Right ventricle myocardium inferior (tissue), 1 donor: ENCODE data around the gene CTU1. TPM values are rescaled to one million over a fixed set of nuclear protein-coding genes. Genes with fewer than 3 reads are reported as not detected.
A peak's percentile ranks its signal among the peaks of the same experiment; 100 is the strongest.
"Not testable (repeated sequence)": the region's sequence is repeated elsewhere in the genome, so short reads cannot be mapped to it uniquely, and the experiment has no call there.

Experiments
- ATAC-seq: fragments of 200-7000 bp; cut with Tn5 transposase; one replicate; pipeline ENCODE4 v1.9.1; 2020; ENCODE audit warnings: mild to moderate bottlenecking, moderate library complexity
- DNase-seq: peaks from one replicate; pipeline ENCODE4 v3.0.0; 2021; ENCODE audit errors: missing footprints
- intact Hi-C: fragments of 100-400 bp; cut with DNase I; formaldehyde crosslinking; loops from one replicate; pipeline ENCODE4 v1.11.0; 2022
- long read RNA-seq: library from polyadenylated mRNA; unstranded; transcript quantifications from one replicate; pipeline ENCODE4 v2.0.0, GENCODE V29; 2021
- total RNA-seq: library from RNA; stranded (reverse); fragmentation: NEBNext Ultra II Directional; extraction: Animal tissue kit (Norgen Biotek cat#: 25700); gene quantifications from one replicate; pipeline ENCODE4 v1.2.1, GENCODE V29; 2021
- donor health status: DM: no; HTN: yes; CAD: no; lungs with severe emphysema.

Gene CTU1
- 5.2 TPM for total RNA-seq
- long read RNA-seq, transcript CTU1-201 (3 exons, 2,087 nt), result major isoform, 10 of 10 reads
- long read RNA-seq, partial matches to known transcripts, result 0 of 10 reads
- long read RNA-seq, other reads (novel, unspliced or antisense), result 0 of 10 reads

DNA sequence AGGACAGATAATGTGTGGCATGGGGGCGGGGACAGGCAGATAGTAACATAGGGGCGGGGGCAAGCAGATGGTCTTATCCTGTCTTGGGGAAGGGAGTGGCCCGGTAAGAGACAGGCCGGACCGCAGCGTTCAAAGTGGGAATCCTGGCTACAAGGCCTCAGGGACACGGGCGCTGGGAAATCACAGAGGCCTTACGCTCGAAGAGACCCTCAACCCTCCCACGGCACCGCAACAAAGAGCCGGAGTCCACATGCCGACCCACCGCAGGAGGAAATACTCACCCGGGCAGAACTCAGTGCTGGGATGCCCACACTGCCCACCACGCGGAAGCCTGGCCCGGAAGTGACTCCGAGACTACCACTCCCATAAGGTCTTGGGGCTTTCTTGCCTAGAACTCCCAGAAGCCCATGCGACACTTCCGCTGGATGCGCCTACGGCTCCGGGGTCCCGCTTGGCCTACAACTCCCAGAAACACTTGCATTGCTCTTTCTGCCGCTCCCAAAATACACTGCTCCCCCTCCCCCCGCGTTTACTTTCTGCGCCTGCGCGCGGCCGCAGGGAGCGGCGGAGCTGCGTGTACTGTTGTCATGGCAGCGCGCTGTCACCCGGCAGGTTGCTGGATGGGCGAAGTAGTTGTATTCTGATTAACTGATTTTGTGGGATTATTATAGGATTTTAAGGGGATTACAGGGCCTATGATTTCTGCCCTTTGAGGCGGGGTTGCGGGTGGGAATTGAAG, at the start of gene CTU1:
CTU1 (minus strand) TSS at position 344 of the 739 bp plus-strand sequence. CDS start 3,840 bp downstream, outside the sequence.
- intact Hi-C loops, result no loop called here
- ATAC-seq (peak; percentile 99), DNase-seq (peak; percentile 99)

DNA sequence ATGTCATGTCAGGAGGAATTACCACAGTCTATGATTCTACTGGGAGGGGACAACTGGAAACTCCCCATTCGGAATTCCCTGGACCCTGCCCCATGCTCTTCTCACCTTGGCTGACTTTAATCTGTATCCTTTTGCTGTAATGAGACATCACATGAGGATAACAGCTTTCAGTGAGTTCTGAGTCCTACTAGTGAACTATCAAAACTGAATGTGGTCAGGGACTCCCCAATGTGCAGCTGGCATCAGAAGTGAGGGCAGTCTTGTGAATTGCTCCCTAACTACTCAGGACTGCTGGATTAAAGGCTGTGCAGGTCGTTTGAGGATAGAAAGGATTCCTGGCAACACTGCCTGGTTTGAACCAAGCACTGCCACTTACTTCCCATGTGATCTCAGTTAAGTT, 49.1 kb upstream of the CTU1 start:
- ATAC-seq (no peak), DNase-seq (no peak)
- intact Hi-C loops, result no loop called here

DNA sequence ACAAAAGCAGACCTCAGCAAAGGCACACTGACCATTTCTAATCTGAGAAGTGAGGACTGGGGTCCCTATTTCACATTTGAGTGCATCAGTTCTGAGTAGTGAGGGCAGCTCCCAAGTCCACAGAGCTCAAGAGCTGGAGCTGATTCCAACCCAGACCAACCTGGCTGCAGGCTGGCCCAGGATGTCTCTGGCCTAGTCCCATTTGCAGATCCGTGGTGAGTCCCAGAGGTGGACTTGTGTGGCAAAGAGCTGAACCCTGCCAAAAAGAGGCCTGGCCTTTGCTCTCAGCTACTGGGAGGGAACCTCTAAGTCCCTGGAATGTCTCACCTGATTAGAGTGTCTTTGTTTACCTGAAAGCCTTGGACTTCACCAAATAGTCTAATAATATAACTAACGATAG, 48.5 kb upstream of the CTU1 start:
- no peak for DNase-seq
- ATAC-seq, result no peak
- intact Hi-C loops, result no loop called here

DNA sequence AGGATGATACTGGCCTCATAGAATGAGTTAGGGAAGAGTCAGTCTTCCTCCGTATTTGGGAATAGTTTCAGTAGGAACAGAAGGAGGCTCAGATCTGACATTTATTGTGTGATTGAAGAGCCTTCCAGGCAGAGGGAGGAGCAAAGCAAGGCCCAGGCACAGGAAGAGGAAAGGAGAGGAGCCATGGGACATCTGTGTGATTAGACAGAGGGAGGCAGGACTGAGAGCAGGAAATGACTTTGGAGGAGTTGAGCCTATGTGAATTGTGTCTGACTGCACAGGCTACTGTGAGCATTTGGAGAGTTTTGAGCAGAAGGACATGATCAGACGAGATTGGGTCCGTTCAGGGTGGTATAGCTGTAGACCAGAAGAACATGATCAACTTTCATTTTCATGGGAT, 42.4 kb upstream of the CTU1 start:
- ATAC-seq (no peak), DNase-seq (no peak)
- intact Hi-C loops, result no loop called here

DNA sequence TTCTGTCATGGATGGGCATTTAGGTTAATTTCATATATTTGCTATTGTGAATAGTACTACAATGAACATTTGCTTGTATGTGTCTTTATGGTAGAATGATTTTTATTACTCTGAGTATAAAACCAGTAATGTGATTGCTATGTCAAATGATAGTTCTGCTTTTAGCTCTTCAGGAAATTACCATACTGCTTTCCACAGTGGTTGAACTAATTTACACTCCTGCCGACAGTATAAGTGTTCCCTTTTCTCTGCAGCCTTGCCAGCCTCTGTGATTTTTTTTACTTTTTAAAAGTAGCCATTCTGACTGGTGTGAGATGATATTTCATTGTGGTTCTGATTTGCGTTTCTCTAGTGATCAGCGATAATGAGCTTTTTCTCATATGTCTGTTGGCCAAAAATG, 40.4 kb upstream of the CTU1 start:
- DNase-seq, result no peak
- intact Hi-C loops, result no loop called here
- no peak for ATAC-seq

DNA sequence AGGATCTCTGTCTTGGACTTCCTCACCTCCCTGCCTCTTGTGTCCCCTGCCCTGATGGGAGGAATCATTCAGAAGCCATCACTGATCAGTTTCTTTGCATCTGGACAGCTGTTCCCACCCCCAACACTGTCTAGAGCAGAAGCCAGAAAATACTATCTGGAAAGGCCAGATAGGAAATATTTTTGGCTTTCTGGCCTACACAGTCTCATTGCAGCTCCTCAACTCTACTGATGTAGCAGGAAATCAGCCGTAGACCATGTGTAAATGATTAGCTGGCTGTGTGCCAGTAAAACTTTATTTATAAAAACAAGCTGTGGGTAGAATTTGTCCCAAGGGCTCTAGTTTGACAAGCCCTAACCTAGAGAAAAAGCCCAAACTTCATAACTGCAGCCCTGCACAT, 39.5 kb upstream of the CTU1 start:
- intact Hi-C loops, result no loop called here
- ATAC-seq (peak; percentile 34), DNase-seq (no peak)

DNA sequence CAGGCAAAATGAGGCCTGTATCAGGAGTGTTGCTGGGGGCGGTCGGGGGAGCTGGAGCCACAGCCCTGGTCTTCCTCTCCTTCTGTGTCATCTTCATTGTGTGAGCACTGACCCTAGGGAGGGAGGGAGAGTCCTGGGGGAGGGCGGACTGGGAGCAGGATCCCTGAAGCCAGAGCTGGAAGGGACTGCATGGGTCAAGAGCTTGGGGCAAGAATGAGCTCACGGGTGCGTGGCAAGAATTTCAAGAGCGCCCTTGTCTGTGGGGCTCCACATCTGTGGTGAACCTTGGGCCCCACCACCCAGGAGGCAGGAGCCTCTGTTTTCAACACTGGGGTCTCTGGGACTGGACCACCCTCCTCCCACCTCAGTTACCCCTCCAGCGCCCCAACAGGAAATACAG, 38.5 kb upstream of the CTU1 start:
- ATAC-seq, result no peak
- intact Hi-C loops, result no loop called here

DNA sequence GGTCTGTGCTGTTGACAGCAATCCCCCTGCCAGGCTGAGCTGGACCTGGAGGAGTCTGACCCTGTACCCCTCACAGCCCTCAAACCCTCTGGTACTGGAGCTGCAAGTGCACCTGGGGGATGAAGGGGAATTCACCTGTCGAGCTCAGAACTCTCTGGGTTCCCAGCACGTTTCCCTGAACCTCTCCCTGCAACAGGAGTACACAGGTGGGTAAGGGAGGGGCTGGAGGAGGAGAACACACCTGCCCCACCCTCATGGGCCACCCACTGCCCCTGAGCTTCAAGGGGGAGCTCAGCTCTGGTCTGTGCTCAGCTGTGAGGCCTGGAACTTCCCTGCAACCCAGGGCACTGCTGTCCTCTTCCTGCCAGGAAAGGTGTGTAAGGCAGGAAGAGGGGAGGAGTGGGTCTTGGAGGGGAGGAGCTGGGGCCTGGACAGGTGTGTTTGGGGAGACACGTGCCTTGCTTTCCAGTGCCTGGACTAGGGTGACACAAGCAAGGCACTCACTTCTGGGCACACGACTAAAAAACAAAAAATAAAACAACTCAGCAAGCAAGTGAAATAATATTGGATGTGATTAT, 37.8 kb upstream of the CTU1 start:
- intact Hi-C loops, result no loop called here
- DNase-seq (no peak), ATAC-seq (no peak)

More for the DNA sequence above, 38.5 kb upstream of the CTU1 start:
- DNase-seq, result no peak

DNA sequence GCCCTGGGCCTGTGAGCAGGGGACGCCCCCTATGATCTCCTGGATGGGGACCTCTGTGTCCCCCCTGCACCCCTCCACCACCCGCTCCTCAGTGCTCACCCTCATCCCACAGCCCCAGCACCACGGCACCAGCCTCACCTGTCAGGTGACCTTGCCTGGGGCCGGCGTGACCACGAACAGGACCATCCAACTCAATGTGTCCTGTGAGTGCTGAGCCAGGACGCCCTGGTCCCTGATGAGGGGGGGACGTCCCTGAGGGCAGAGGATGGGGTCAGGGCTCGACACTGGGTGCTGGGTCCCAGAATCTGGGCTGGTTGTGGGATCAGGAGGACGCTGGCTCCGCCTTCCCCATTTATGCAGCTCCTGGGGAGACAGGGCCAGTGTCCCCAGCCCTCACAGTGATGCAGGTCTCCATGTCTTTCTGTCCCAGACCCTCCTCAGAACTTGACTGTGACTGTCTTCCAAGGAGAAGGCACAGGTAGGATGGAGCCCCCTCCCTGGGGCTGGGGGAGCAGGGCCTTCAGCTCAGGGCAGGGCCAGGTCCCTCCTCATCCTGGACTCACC, 36.4 kb upstream of the CTU1 start:
- ATAC-seq (no peak), DNase-seq (no peak)
- intact Hi-C loops, result no loop called here

DNA sequence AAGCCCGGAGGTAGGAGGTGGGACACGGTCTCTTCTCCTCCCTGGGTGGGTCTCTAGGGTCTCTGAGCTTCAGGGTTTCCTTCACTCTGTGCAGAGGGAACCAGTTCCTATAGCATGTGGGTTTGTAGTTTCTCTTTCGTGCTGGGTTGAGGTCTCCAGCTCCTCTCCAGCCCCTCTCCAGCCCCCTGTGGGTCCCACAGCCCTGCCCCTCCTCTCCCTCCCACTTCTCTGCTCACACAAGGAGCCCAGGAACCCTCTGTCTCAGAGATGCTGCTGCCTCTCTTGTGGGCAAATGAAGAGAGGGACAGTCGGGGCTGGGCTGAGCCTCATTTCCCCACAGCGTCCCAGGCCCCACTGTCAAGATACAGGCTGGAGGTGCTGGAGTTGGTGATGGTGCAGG, 35.3 kb upstream of the CTU1 start:
- intact Hi-C loops, result no loop called here
- no peak for DNase-seq
- ATAC-seq, result no peak

DNA sequence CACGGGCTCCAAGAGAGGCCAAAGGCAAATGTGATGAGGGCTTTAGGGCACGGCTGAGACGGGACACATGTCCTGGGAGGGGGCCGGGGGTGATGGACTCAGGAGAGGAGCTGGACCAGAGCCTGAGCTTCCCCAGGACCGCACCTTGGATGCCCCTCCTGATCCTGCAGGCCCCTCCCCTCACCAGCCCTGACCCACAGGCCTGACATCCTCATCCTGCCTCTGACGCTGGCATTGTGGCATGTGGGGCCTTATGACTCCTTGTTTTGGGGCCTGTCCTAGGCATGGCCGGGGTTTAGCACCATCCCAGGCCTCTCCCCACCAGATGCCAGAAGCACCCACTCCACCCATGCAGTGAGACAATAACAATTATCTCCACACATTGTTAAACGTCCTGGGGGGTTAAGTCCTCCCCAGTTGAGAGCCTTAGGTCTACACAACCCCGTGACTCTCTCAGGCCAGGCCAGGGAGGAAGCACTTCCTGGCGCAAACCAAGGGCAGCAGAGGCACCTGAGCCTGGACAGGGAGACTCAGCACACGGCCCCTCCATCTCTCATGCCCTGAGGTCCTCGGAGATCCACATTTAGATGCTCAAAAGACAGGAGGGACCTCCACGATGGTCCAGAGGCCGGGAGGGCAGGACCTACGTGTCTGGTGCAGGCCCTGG, 34.7 kb upstream of the CTU1 start:
- intact Hi-C loops, ATAC-seq, DNase-seq: not testable (repeated sequence)

DNA sequence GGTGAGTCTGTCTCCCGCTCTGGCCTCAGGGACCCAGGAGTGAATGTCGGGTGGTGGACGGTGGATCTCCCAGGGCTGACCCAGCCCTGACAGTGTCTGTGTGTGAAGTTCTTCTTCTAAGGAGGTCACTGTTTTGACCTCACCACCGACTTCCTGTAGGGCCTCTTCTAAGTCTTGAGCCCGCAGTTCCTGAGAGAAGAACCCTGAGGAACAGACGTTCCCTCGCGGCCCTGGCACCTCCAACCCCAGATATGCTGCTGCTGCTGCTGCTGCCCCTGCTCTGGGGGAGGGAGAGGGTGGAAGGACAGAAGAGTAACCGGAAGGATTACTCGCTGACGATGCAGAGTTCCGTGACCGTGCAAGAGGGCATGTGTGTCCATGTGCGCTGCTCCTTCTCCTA, 33.9 kb upstream of the CTU1 start, which contains the start of gene SIGLEC7:
SIGLEC7 (plus strand) TSS at position 183 of the 400 bp plus-strand sequence; CDS start at position 252, 69 bp downstream.
- DNase-seq (peak; percentile 81), ATAC-seq (peak; percentile 72)
- intact Hi-C loops, result no loop called here

DNA sequence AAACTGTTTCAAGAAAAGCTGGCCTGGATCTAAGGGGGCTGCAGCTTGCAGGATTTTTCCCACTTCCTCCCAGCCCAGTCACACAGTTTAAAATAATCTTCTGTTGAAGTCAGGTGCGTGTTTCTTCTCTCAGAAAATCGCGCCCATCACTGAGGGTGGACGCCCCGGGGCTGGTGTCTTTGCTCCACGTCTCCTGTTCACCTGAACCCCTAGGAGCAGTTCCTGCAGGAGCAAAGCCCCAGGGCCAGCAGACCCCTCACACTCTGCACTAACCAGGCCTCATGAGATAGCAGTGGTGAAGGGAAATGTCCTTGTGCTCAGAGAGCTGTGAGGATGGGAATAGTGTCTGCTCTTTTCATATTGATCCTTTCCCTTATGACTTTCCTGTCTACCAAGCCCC, 33.0 kb upstream of the CTU1 start:
- intact Hi-C loops, result no loop called here
- no peak for ATAC-seq
- DNase-seq, result no peak

DNA sequence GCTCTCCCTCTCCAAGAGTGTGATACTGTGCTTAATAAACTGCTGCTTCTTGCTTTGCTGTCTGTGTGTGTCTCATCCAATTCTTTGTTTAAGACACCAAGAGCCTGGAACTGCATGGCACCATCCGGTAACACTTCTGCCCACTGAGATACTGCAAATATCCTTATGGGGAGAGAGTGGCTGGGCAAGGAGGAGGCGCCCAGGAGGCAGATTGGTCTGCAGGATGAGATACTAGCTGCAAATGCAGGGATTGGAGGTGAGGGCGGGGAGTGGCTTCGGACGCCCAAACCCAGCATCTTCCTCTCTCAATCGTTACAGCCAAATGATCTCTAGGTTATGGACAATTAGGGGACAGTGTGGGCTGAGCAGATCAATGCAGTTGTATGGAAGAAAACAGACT, 32.2 kb upstream of the CTU1 start:
- intact Hi-C loops, result no loop called here
- ATAC-seq, result no peak
- no peak for DNase-seq

DNA sequence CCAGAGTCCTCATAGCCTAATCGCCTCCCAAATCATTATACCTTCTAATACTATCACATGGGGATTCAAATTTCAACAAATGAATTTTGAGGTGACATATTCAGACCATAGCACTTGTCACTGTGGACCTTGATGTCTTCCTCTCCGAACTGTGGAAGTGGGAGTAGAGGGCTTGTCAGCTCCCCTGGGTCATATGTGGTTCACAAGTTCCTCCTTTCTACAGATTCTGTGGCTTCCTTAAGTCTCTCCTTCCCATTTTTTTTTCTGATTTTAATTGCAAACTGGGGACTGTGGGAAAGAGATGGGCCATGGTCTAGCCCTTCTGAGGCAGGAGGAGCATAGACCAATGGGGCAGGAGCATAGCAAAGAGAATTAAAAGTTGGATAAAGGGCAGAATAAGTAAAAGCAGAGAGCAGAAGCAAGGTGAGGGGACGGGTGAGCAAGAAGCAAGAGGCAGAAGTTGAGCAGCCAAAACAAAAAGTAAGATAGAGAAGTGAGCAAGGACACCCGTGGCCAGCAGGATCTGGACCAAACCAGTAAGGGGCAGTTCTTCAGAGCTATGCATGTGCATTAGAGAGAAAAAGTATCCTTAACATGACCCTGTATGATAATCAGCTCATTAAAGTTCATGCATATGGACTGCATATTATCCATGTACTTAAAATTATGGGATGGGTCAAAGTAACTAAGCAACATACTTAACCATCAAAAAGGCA, 31.2 kb upstream of the CTU1 start:
- DNase-seq, result no peak
- no peak for ATAC-seq
- intact Hi-C loops, result no loop called here

DNA sequence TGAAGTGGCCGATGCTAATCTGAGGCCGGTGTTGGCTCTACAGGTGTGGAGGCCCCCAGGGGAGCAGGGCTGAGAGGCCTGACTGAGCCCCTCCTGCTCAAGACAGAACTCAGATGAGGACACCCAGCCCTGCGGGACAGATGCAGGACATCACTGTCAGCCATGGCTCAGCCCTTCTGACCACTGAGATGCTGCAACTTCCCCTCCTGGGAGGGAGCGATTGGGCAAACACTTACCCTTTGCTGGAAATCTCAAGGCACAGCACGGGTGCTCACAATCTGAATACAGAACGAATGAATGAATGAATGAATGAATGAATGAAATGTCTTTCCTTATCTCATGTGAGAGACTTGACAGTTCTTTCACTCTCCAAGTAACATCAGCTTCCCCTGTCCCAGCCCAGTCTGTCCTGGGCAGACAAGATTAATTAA, 30.4 kb upstream of the CTU1 start:
- intact Hi-C loops, result no loop called here
- DNase-seq (peak; percentile 84), ATAC-seq (peak; percentile 63)

DNA sequence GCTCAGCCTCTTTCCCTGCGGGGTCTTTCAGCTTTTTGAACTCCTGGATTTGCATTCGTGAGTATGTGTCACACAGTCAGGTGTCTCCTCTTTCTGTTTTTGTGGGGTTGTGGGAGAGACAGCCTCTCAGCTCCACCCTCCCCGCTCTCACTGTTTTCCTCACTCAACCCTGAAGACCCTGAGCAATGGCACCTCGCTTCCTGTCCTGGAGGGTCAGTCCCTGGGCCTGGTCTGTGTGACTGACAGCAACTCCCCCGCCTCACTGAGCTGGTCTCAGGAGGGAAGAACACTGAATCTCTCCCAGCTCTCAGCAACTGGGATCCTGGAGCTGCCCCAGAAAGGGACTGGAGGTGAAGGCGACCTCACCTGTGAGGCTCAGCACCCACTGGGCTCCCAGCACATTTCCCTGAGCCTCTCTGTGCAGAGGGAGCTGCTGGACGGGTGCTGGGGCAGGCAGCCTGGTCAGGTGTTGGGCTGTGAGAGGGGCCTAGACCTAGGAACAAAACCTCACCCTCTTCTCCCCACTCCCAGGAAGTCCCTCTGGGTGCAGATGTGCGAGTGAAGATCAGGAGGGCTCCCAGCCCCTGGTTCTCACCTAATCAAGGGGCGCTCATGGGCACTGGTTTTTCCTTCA, 29.7 kb upstream of the CTU1 start:
- no peak for ATAC-seq
- DNase-seq, result no peak
- intact Hi-C loops, result no loop called here

DNA sequence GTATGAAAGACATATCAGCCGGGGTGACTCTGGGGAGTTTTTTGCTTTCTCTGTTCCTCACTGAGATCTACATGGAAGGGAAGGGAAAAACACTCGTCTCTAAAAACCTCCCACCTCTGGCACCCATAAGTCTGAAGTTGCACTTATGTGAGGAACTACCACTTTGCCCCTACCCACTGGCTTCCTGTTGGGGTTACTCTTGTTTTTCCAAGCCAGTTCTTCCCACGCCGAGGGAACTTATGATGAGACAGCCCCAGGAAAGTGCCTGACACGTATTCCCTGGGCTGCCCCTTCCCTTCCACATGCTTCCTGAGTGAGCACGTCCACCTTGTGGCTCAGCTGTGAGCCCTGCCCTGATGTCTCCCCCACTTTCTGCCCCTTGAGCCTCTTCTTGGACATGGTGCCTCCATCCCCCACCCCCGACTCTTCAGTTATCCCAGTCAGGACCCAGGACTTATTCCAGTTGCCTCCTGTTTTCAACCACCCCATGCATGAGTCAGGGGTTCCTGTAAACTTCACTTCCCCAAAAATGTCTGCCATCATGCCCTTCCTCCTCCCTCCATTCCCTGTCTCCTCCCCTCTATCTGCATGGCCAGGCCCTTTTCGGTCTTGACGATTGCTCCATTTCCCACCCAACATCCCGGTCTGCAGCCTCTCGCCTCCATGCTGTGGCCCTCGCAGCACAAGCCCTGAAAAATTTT, 28.8 kb upstream of the CTU1 start:
- ATAC-seq, result peak; percentile 56
- DNase-seq, result no peak
- intact Hi-C loops, result no loop called here
